Fibroblast of skin of right biceps (primary cell): ENCODE results near the gene PXT1.
"Not testable (repeated sequence)": the region's sequence is repeated elsewhere in the genome, so short reads cannot be mapped to it uniquely, and the experiment has no call there.

Source experiments
- DNase-seq: peaks from one replicate; pipeline ENCODE4 v3.0.0-alpha.2; 2013

PXT1 gene

GRCh38 chr6:36443471-36444428 lies 1.1 kb upstream of the PXT1 start:
- DNase-seq, result no peak

- DNase-seq, result no peak
Observed at GRCh38 chr6:36442103-36442670, 467 bp downstream of the PXT1 start.

- DNase-seq, result peak; percentile 99
Observed at GRCh38 chr6:36441307-36441894, 1.3 kb downstream of the PXT1 start.

GRCh38 chr6:36436466-36436865 lies 6.2 kb downstream of the PXT1 start:
- peak; percentile 90 for DNase-seq

GRCh38 chr6:36432151-36432671 lies 10.4 kb downstream of the PXT1 start:
- peak; percentile 92 for DNase-seq

- no peak for DNase-seq
Observed at GRCh38 chr6:36431197-36431596, 11.5 kb downstream of the PXT1 start.

- peak; percentile 57 for DNase-seq
Observed at GRCh38 chr6:36430351-36430750, 12.3 kb downstream of the PXT1 start.

GRCh38 chr6:36428911-36429310 lies 13.7 kb downstream of the PXT1 start:
- DNase-seq, result no peak

GRCh38 chr6:36426622-36427021 lies 16.0 kb downstream of the PXT1 start:
- no peak for DNase-seq

- peak; percentile 99 for DNase-seq
Observed at GRCh38 chr6:36423101-36423824, 19.4 kb downstream of the PXT1 start.

- no peak for DNase-seq
Observed at GRCh38 chr6:36422714-36423100, 19.9 kb downstream of the PXT1 start.

- no peak for DNase-seq
Observed at GRCh38 chr6:36419310-36419709, 23.3 kb downstream of the PXT1 start.

GRCh38 chr6:36418558-36418957 lies 24.1 kb downstream of the PXT1 start:
- no peak for DNase-seq

- DNase-seq, result peak; percentile 57
Observed at GRCh38 chr6:36414481-36414880, 28.2 kb downstream of the PXT1 start.

- no peak for DNase-seq
Observed at GRCh38 chr6:36413489-36414480, 28.9 kb downstream of the PXT1 start.

GRCh38 chr6:36409718-36410117 lies 32.9 kb downstream of the PXT1 start:
- DNase-seq, result not testable (repeated sequence)

GRCh38 chr6:36404164-36404563 lies 38.5 kb downstream of the PXT1 start:
- DNase-seq, result no peak

- DNase-seq, result no peak
Observed at GRCh38 chr6:36402481-36402880, 40.2 kb downstream of the PXT1 start.

GRCh38 chr6:36399970-36400369 lies 42.7 kb downstream of the PXT1 start:
- no peak for DNase-seq

GRCh38 chr6:36392621-36393020 lies 50.0 kb downstream of the PXT1 start:
- no peak for DNase-seq

GRCh38 chr6:36389353-36389752 lies 53.3 kb downstream of the PXT1 start:
- no peak for DNase-seq
